Effector memory CD8-positive, alpha-beta T cell (primary cell): ENCODE data around the gene GLRA1.
"Not testable (repeated sequence)": the region's sequence is repeated elsewhere in the genome, so short reads cannot be mapped to it uniquely, and the experiment has no call there.

Experiments used
- ATAC-seq: fragments of 150-1000 bp; cut with Tn5 transposase; replicated peaks from 2 replicates; pipeline ENCODE4 v1.10.0; 2021; ENCODE audit warnings: mild to moderate bottlenecking, moderate library complexity
- DNase-seq, 3 experiments: peaks; one replicate each; pipeline ENCODE4 v3.0.0; 2021
- H3K27ac Mint-ChIP-seq, 2 donors: one replicate each; pipeline ENCODE4 v1.8.0; 2022; ENCODE audit warnings: mild to moderate bottlenecking in 2 of 2, mixed read lengths in 2 of 2, moderate library complexity in 2 of 2
- H3K27me3 Mint-ChIP-seq, 2 donors: one replicate each; pipeline ENCODE4 v1.8.0; 2022; ENCODE audit warnings: mixed read lengths in 2 of 2
- H3K36me3 Mint-ChIP-seq: one replicate; pipeline ENCODE4 v1.8.0; 2022; ENCODE audit warnings: mild to moderate bottlenecking, moderate library complexity, mixed read lengths; ENCODE audit not compliant: insufficient read depth
- H3K4me1 Mint-ChIP-seq, 2 donors: one replicate each; pipeline ENCODE4 v1.8.0; 2022; ENCODE audit warnings: low read depth in 2 of 2, mixed read lengths in 2 of 2
- H3K4me3 Mint-ChIP-seq, 2 donors: one replicate each; pipeline ENCODE4 v1.8.0; 2022; ENCODE audit warnings: mild to moderate bottlenecking in 2 of 2, mixed read lengths in 2 of 2, moderate library complexity in 2 of 2
- H3K9me3 Mint-ChIP-seq, 2 donors: one replicate each; pipeline ENCODE4 v1.8.0; 2022; ENCODE audit warnings: mixed read lengths in 2 of 2

Gene GLRA1

GRCh38 chr5:151863566-151863965 lies 61.1 kb downstream of the GLRA1 start:
- Mint-ChIP-seq H3K36me3 (peaks cover 3% of the 10 kb centered on the region), H3K4me1 (peaks cover 1 to 3% of the 10 kb centered on the region in 2 donors), H3K27me3 (peaks cover 0 to 7% of the 10 kb centered on the region in 2 donors), H3K9me3 (no peaks in the 10 kb centered on the region), H3K27ac (no peak overlapping the region), H3K4me3 (no peak overlapping the region)
- DNase-seq (no peak), ATAC-seq (no peak)

GRCh38 chr5:151862811-151863472 lies 61.7 kb downstream of the GLRA1 start:
- no peak for ATAC-seq
- H3K4me3 Mint-ChIP-seq, result no peak overlapping the region
- H3K36me3 Mint-ChIP-seq, result peaks cover 3% of the 10 kb centered on the region

GRCh38 chr5:151860867-151861266 lies 63.8 kb downstream of the GLRA1 start:
- not testable (repeated sequence) for H3K36me3 Mint-ChIP-seq, ATAC-seq, H3K4me3 Mint-ChIP-seq, DNase-seq, H3K9me3 Mint-ChIP-seq, H3K4me1 Mint-ChIP-seq, H3K27ac Mint-ChIP-seq, H3K27me3 Mint-ChIP-seq

More at GRCh38 chr5:151862811-151863472, 61.7 kb downstream of the GLRA1 start:
- Mint-ChIP-seq H3K27me3 (peaks cover 0 to 7% of the 10 kb centered on the region in 2 donors), H3K27ac (no peak overlapping the region), H3K4me1 (peaks cover 0 to 1% of the 10 kb centered on the region in 2 donors), H3K9me3 (no peaks in the 10 kb centered on the region)
- no peak for DNase-seq

- Mint-ChIP-seq H3K4me3 (no peak overlapping the region), H3K4me1 (peaks cover 0 to 4% of the 10 kb centered on the region in 2 donors), H3K36me3 (peaks cover 3% of the 10 kb centered on the region), H3K27me3 (peaks cover 0 to 9% of the 10 kb centered on the region in 2 donors), H3K27ac (no peak overlapping the region), H3K9me3 (no peaks in the 10 kb centered on the region)
- DNase-seq, result no peak
- ATAC-seq, result no peak
Observed at GRCh38 chr5:151856861-151857260, 67.8 kb downstream of the GLRA1 start.

- Mint-ChIP-seq H3K36me3 (peaks cover 3% of the 10 kb centered on the region), H3K9me3 (no peaks in the 10 kb centered on the region), H3K4me1 (peaks cover 0 to 4% of the 10 kb centered on the region in 2 donors), H3K27me3 (peaks cover 0 to 9% of the 10 kb centered on the region in 2 donors), H3K4me3 (no peak overlapping the region), H3K27ac (no peak overlapping the region)
- DNase-seq (no peak), ATAC-seq (no peak)
Observed at GRCh38 chr5:151855701-151856100, 69.0 kb downstream of the GLRA1 start.

- DNase-seq (no peak), ATAC-seq (no peak)
- Mint-ChIP-seq H3K4me1 (no peaks in the 10 kb centered on the region), H3K27me3 (no peaks in the 10 kb centered on the region), H3K36me3 (no peaks in the 10 kb centered on the region), H3K4me3 (no peak overlapping the region), H3K27ac (no peak overlapping the region), H3K9me3 (no peaks in the 10 kb centered on the region)
Observed at GRCh38 chr5:151847871-151848270, 76.8 kb downstream of the GLRA1 start.

- Mint-ChIP-seq H3K4me3 (no peak overlapping the region), H3K4me1 (no peaks in the 10 kb centered on the region), H3K27me3 (no peaks in the 10 kb centered on the region), H3K36me3 (no peaks in the 10 kb centered on the region), H3K27ac (no peak overlapping the region), H3K9me3 (no peaks in the 10 kb centered on the region)
- ATAC-seq, result no peak
- DNase-seq, result no peak
Observed at GRCh38 chr5:151846765-151847164, 77.9 kb downstream of the GLRA1 start.

GRCh38 chr5:151832843-151833242 lies 91.8 kb downstream of the GLRA1 start:
- H3K27ac Mint-ChIP-seq, ATAC-seq, DNase-seq, H3K36me3 Mint-ChIP-seq, H3K4me3 Mint-ChIP-seq, H3K27me3 Mint-ChIP-seq: not testable (repeated sequence)
- Mint-ChIP-seq H3K4me1 (peaks cover 16 to 17% of the 10 kb centered on the region in 2 donors), H3K9me3 (peaks cover 18 to 24% of the 10 kb centered on the region in 2 donors)

- Mint-ChIP-seq H3K27ac (peak overlapping the region in 1 of 2 donors; percentile 13), H3K4me1 (peaks cover 19 to 20% of the 10 kb centered on the region in 2 donors), H3K27me3 (no peaks in the 10 kb centered on the region)
Observed at GRCh38 chr5:151829370-151829769, 95.3 kb downstream of the GLRA1 start.

GRCh38 chr5:151825445-151825844 lies 99.2 kb downstream of the GLRA1 start:
- H3K4me1 Mint-ChIP-seq, result peaks cover 8% of the 10 kb centered on the region in 2 donors
- no peak overlapping the region for H3K27ac Mint-ChIP-seq
- H3K36me3 Mint-ChIP-seq, result no peaks in the 10 kb centered on the region
- ATAC-seq (peak; percentile 56), DNase-seq (peak; percentile 30 to 40 (median 37))
- H3K27me3 Mint-ChIP-seq, result no peaks in the 10 kb centered on the region
- no peak overlapping the region for H3K4me3 Mint-ChIP-seq
- H3K9me3 Mint-ChIP-seq, result no peaks in the 10 kb centered on the region

More at GRCh38 chr5:151829370-151829769, 95.3 kb downstream of the GLRA1 start:
- Mint-ChIP-seq H3K4me3 (no peak overlapping the region), H3K9me3 (peaks cover 11 to 18% of the 10 kb centered on the region in 2 donors), H3K36me3 (no peaks in the 10 kb centered on the region)
- ATAC-seq (no peak), DNase-seq (no peak)

- Mint-ChIP-seq H3K4me3 (no peak overlapping the region), H3K27me3 (no peaks in the 10 kb centered on the region), H3K27ac (no peak overlapping the region), H3K4me1 (peaks cover 3% of the 10 kb centered on the region in 2 donors), H3K36me3 (no peaks in the 10 kb centered on the region), H3K9me3 (no peaks in the 10 kb centered on the region)
- ATAC-seq (no peak), DNase-seq (no peak)
Observed at GRCh38 chr5:151822141-151822540, 102.5 kb downstream of the GLRA1 start.

GRCh38 chr5:151820903-151821302 lies 103.7 kb downstream of the GLRA1 start:
- Mint-ChIP-seq H3K9me3 (no peaks in the 10 kb centered on the region), H3K27ac (no peak overlapping the region), H3K4me1 (peaks cover 3 to 6% of the 10 kb centered on the region in 2 donors)

GRCh38 chr5:151820271-151820670 lies 104.4 kb downstream of the GLRA1 start:
- no peak for ATAC-seq
- Mint-ChIP-seq H3K36me3 (no peaks in the 10 kb centered on the region), H3K27ac (no peak overlapping the region)

More at GRCh38 chr5:151820903-151821302, 103.7 kb downstream of the GLRA1 start:
- Mint-ChIP-seq H3K27me3 (no peaks in the 10 kb centered on the region), H3K4me3 (no peak overlapping the region), H3K36me3 (no peaks in the 10 kb centered on the region)
- DNase-seq, result no peak
- no peak for ATAC-seq

GRCh38 chr5:151819830-151820229 lies 104.8 kb downstream of the GLRA1 start:
- Mint-ChIP-seq H3K4me3 (no peak overlapping the region), H3K4me1 (peaks cover 0 to 3% of the 10 kb centered on the region in 2 donors), H3K36me3 (no peaks in the 10 kb centered on the region), H3K27ac (no peak overlapping the region), H3K9me3 (no peaks in the 10 kb centered on the region), H3K27me3 (no peaks in the 10 kb centered on the region)
- DNase-seq (no peak), ATAC-seq (no peak)

More at GRCh38 chr5:151820271-151820670, 104.4 kb downstream of the GLRA1 start:
- Mint-ChIP-seq H3K4me3 (no peak overlapping the region), H3K9me3 (no peaks in the 10 kb centered on the region), H3K27me3 (no peaks in the 10 kb centered on the region), H3K4me1 (peaks cover 0 to 3% of the 10 kb centered on the region in 2 donors)
- no peak for DNase-seq
